Mononuclear cell (primary cell): ENCODE measurements around the gene PAFAH1B1. TPM values are rescaled to one million over a fixed set of nuclear protein-coding genes. Genes with fewer than 3 reads are reported as not detected.

Source experiments
- H3K27me3 ChIP-seq: 2 replicates; pipeline ENCODE4 v1.6.0; 2011; ENCODE audit warnings: low read length, control low read depth; ENCODE audit not compliant: insufficient read depth
- H3K4me1 ChIP-seq: 2 replicates; pipeline ENCODE4 v1.5.1; 2011; ENCODE audit warnings: mild to moderate bottlenecking, low read length, control low read depth; ENCODE audit not compliant: insufficient read depth
- H3K4me3 ChIP-seq: 2 replicates; pipeline ENCODE4 v1.5.1; 2011; ENCODE audit warnings: mild to moderate bottlenecking, low read length, moderate library complexity
- H3K9me3 ChIP-seq: 2 replicates; pipeline ENCODE4 v1.5.1; 2011; ENCODE audit warnings: low read depth, mild to moderate bottlenecking, control low read depth, low read length
- total RNA-seq: library from RNA; depleted of rRNA; stranded (reverse); fragments of >200 nt; gene quantifications from one replicate; pipeline ENCODE4 v1.2.3, GENCODE V29; 2012

The PAFAH1B1 gene
- total RNA-seq, 1 donor = 106 TPM

GRCh38 chr17:2688351-2689342, 95.2 kb downstream of the PAFAH1B1 start:
- Histone ChIP-seq H3K4me3 (no peak overlapping the region), H3K4me1 (no peaks in the 10 kb centered on the region), H3K27me3 (no peaks in the 10 kb centered on the region), H3K9me3 (no peaks in the 10 kb centered on the region)

DNA sequence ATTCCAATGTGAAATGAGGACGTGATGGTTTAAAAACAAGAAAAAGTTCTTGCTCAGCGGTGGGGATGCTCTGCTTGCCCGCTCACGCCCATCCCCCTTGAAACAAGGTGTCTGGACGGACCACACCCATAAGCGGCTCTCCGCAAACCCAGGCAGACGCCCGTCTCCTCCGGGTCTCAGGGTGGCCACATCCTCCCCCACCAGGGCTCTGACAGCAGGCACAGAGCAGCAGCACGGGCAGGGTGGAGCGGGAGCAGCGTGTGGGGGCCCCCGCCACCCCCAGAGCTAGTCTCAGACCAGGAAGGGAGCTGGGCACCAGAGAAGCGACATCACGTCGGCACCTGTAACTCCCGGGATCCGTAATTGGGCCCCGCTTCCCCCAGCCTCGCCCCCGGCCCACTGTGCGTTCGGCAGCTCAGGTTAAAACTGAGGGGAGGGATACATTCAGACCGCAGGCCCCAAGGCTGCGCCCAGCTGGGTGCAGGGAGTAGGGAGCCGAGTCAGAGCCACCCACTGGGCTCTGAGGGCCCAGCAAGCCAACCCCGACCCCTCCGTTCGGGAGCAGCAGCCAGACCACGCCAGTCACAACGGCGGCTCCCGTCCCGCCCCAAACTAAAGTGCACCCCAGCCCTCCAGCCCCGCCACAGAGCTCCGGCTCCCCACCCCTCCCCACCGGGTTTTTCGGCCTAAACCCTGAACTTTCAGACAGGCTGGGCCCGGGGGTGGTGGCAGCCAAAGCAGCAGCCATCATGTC, 96.1 kb downstream of the PAFAH1B1 start:
- no peaks in the 10 kb centered on the region for H3K27me3 ChIP-seq
- H3K4me3 ChIP-seq = no peak overlapping the region
- H3K9me3 ChIP-seq = no peaks in the 10 kb centered on the region
- H3K4me1 ChIP-seq = no peaks in the 10 kb centered on the region

DNA sequence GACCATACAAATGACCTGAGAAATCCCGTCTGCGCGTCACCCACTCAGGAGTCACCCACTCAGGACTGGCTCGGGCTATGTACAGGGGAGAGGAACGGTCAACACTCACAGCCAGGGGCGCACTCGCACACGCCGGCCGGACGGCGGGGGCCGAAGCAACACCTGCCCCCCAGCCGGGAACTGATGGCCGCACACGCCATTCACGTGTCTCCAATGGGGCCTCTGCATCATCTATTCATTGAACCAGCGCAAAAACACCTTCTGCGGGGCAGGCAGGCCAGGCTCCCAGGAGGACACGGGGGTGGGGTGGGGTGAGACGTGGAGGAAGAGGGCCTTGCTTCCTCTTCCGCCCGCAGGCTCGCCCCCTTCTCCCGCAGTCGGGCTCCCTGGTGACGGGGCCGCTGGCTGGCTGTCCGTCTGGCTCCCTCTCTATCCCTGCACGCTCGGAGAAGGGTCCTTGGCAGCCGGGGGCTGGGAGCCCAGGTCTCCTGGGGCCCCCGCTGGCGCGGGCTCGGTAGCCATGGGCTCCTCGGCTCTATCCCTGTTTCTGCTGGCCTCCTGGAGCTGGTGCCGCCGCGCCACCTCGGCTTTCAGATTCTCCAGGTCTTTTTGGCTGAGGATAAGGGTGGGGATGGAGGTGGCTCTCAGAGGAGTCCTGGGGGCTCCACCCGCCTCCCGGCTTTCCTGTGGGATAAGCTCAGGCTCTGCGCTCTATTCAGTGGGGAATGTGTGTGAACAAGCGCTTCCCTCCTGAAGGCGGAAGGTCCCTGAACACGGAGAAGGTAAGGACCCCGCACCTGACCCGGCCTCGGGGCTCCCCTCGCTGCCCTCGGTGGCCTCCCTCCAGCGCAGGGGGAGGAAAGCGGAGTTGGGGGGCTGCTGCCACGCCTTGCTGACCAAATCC, 97.0 kb downstream of the PAFAH1B1 start:
- Histone ChIP-seq H3K4me3 (no peak overlapping the region), H3K4me1 (no peaks in the 10 kb centered on the region), H3K9me3 (no peaks in the 10 kb centered on the region), H3K27me3 (no peaks in the 10 kb centered on the region)

DNA sequence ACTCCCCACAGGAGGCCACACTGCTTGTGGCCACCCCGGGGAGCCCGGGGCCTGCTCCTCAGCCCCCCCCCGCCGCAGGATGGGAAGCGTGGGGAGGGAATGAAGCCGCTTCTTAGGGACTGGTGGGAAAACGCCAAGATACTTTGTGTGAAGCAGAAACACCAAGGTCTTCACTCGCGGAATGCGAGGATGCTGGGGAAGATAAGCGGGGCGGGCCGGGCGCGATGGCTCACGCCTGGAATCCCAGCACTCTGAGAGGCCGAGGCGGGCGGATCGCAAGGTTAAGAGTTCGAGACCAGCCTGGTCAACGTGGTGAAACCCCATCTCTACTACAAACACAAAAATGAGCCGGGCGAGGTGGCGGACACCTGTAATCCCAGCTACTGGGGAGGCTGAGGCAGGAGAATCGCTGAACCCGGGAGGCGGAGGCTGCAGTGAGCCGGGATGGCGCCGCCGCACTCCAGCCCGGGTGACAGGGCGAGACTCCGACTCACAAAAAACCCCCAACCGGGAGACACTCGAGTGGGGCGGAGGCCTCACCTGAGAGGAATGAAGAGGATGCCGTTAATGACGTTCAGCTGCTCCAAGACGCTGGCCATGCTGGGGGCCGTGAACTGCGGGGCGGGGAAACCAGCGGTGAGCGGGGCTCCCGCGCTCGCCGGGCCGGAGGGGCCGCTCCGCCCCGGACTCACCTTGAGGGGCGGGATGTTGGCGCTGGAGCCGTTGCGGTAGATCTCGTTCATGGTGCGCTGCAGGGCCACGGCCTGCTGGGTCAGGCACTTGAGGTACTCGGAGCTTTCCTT, 97.8 kb downstream of the PAFAH1B1 start:
- Histone ChIP-seq H3K9me3 (no peaks in the 10 kb centered on the region), H3K4me1 (no peaks in the 10 kb centered on the region), H3K27me3 (no peaks in the 10 kb centered on the region), H3K4me3 (no peak overlapping the region)

GRCh38 chr17:2691965-2692780, 98.7 kb downstream of the PAFAH1B1 start:
- Histone ChIP-seq H3K9me3 (no peaks in the 10 kb centered on the region), H3K27me3 (no peaks in the 10 kb centered on the region)

DNA sequence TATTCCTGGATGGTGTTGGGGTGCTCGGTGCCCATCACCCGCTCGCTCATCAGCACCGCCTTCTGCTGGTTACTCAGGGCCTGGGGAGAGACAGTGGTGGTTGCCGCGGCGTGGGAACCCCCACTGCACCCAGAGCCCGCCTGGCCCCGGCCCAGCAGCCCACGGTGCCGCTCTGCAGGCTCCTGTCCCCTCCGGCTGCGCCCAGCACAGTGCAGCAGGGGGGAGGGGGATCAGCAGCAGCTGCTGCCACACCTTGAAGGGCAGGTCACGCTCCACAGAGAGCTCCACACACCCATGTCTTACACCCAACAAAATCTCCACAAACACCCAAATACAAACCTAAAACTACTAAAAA, 99.3 kb downstream of the PAFAH1B1 start:
- no peaks in the 10 kb centered on the region for H3K4me1 ChIP-seq
- H3K27me3 ChIP-seq = no peaks in the 10 kb centered on the region
- H3K9me3 ChIP-seq = no peaks in the 10 kb centered on the region
- H3K4me3 ChIP-seq = no peak overlapping the region

More at GRCh38 chr17:2691965-2692780, 98.7 kb downstream of the PAFAH1B1 start:
- Histone ChIP-seq H3K4me3 (no peak overlapping the region), H3K4me1 (no peaks in the 10 kb centered on the region)

DNA sequence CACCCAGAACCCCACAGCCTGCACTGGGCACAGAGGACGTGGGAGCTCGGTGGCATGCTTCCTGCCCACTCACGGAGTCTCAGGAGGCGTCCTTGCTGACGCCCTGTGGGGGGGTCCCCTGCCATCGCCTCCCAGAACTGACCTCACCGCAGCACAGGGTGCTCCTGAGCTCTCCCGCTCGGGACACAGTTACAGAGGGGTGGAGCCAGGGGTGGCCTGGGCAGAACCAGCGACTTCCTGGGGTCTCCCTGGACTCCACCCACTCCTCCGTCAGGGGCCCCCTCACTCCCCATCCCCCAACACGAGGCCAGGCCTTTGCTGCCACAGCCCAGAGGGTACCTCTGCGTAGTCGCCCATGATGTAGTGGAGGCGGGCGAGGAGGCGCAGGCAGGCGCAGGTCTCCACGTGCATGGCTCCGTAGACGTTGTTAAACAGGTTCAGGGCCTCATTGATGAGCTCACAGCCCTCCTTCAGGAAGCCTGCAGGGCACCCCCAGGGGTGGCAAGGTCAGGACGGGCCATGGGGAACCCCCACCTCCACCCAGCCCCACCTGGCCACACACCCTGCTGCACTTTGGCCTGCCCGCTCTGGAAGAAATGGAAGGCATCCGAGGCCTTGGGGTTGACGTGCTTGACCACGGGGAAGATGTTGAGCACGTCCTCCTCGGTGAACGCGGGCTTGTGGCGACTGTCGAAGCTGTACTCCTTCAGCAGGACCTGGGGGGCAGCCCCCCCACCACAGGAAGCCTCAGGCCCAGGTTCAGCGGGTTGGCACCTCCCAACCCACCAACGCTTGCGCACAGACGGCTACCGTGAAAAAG, 100.3 kb downstream of the PAFAH1B1 start:
- H3K27me3 ChIP-seq = no peaks in the 10 kb centered on the region
- no peak overlapping the region for H3K4me3 ChIP-seq
- H3K9me3 ChIP-seq = no peaks in the 10 kb centered on the region
- no peaks in the 10 kb centered on the region for H3K4me1 ChIP-seq

- Histone ChIP-seq H3K27me3 (no peaks in the 10 kb centered on the region), H3K4me3 (no peak overlapping the region), H3K9me3 (no peaks in the 10 kb centered on the region), H3K4me1 (no peaks in the 10 kb centered on the region)
Observed at GRCh38 chr17:2694381-2695242, 101.2 kb downstream of the PAFAH1B1 start.

- H3K4me3 ChIP-seq = no peak overlapping the region
- H3K9me3 ChIP-seq = no peaks in the 10 kb centered on the region
- H3K27me3 ChIP-seq = no peaks in the 10 kb centered on the region
- no peaks in the 10 kb centered on the region for H3K4me1 ChIP-seq
Observed at GRCh38 chr17:2695243-2695960, 101.9 kb downstream of the PAFAH1B1 start.

DNA sequence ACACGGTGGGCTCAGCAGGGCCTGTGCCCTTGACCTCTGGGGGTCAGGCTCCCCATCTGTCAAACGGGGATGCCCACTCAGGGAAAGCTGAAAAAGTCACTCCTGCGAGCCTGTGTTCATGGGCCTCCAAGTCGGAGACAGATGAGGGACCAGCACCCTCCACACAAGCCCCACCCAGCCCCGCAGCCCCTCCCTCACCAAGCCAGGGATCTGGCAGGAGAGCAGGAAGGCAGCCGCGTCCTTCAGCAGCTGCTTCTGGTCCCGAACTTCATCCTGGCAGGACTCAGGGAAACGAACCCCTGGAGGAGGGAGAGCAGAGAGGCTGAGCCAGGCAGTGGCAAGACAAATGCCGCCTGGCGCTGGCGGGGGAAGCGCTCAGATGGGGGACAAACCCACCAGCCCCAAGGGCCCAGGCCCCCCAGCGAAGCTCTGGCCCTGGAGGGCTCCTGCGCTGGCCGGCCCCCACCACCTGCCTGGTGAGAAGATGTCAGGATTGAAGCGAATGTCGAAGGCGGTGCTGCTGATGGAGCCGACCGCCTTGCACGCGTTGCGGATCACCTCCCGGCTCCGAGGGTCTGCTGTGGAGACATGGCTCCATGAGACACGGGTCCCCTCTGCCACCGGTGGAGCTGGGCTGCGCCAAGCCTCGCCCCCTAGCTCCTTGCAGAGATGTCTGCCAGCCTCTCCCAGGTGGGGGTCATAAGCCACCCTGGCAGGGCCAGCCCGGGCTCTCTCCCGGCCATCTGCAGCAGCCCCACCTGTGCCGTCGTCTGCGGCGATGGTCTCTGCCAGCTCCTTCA, 102.7 kb downstream of the PAFAH1B1 start:
- no peaks in the 10 kb centered on the region for H3K4me1 ChIP-seq
- H3K4me3 ChIP-seq = no peak overlapping the region
- no peaks in the 10 kb centered on the region for H3K27me3 ChIP-seq
- no peaks in the 10 kb centered on the region for H3K9me3 ChIP-seq

DNA sequence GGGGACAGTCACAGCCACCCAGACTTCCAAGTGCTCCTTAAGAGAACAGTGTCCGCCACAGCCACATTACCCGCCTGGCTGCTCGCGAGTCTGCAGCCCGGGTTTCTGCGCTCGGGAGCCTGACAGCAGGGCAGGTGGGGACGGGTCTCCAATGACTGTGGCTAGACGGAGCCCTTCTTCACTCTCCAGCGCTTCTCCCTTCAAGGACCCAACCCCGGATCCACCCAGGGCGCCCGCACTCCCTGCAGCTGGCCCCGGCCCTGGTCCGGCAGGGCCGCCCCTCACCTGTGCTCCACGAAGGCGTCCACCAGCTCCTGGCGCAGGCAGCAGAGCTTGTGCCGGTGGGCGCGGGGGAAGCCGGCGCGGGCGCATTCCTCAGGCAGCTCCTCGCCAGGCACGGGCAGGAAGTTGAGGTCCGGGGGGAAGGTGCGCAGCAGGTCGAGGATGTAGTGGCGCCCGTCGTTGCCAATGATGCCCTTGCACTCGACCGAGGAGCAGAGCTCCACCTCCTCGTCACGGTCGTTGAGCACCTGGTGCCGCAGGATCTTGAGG, 104.2 kb downstream of the PAFAH1B1 start:
- Histone ChIP-seq H3K4me1 (no peaks in the 10 kb centered on the region), H3K4me3 (no peak overlapping the region), H3K9me3 (no peaks in the 10 kb centered on the region), H3K27me3 (no peaks in the 10 kb centered on the region)
